H1 (cell line): ENCODE results near the gene DNAH8. TPM values are rescaled to one million over a fixed set of nuclear protein-coding genes. Genes with fewer than 3 reads are reported as not detected.

Source experiments
- GTF2F1 ChIP-seq: IDR thresholded peaks from 2 replicates; pipeline ENCODE4 v1.6.1; 2012; ENCODE audit warnings: low read depth, low read length, improper control_type of control experiment, borderline replicate concordance
- SIRT6 ChIP-seq: IDR thresholded peaks from one replicate; pipeline ENCODE4 v1.7.1; 2012; ENCODE audit warnings: low read length, inconsistent platforms
- polyA plus RNA-seq, 7 experiments: library from polyadenylated mRNA; depleted of rRNA in 3 of 7; stranded (reverse) in 5 of 7; unstranded in 2 of 7; fragments of >200 nt in 5 of 7; fragments of 200-250 nt in 2 of 7; gene quantifications; 1 replicate in 5 of 7; 2 replicates in 1 of 7; 4 replicates in 1 of 7; pipeline versions ENCODE4 v1.2.1 to v1.2.3, GENCODE V29; 2011 to 2013; ENCODE audit warnings: missing spikeins in 2 of 7, mixed read lengths in 2 of 7
- total RNA-seq: library from RNA; stranded (reverse); fragmentation: NEBNext Ultra II Directional; extraction: Animal tissue kit (Norgen Biotek cat#: 25700); gene quantifications from 2 replicates; pipeline ENCODE4 v1.2.1, GENCODE V29; 2021
- TF ChIP-seq, protein P1 (sequence below): IDR thresholded peaks from 2 replicates; pipeline ENCODE4 v1.6.1; 2012; ENCODE audit warnings: low read length, inconsistent platforms

Gene DNAH8
- total and polyA plus RNA-seq, 2 of the 8 experiments (the other 6 are each of a cell fraction or from before 2014, with no cell fraction given): under 0.01 TPM; not detected in 1

DNA sequence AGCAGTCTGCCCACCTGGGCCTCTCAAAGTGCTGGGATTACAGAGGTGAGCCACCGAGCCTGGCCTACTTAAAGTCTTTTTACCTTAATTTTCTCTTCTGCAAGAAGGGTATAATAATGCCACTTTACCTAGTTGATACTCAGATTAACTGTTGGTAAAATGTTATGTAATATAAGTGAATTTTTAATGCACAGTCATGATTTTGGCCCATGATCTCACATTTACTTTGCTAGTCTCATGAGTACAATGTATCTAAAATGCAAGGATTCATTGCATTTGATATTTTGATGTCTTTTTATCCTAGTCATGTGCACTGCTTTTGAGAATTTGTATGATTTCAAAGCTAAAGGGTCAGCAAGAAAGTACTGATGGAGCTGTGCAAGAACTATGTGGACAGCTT, 13.1 kb downstream of the DNAH8 start (continued):
- TF ChIP-seq, protein P1, sequence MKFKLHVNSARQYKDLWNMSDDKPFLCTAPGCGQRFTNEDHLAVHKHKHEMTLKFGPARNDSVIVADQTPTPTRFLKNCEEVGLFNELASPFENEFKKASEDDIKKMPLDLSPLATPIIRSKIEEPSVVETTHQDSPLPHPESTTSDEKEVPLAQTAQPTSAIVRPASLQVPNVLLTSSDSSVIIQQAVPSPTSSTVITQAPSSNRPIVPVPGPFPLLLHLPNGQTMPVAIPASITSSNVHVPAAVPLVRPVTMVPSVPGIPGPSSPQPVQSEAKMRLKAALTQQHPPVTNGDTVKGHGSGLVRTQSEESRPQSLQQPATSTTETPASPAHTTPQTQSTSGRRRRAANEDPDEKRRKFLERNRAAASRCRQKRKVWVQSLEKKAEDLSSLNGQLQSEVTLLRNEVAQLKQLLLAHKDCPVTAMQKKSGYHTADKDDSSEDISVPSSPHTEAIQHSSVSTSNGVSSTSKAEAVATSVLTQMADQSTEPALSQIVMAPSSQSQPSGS: no peak
- no peak for TF ChIP-seq SIRT6
- no peak for TF ChIP-seq GTF2F1
